ENCODE measurements around the gene UNKL.

- TF ChIP-seq CTCF (IDR thresholded peaks at IDR 0.05) (no peak), ZFX (IDR thresholded peaks at IDR 0.05; ENCODE audit: borderline replicate concordance) (no peak)
Observed at GRCh38 chr16:1336619-1337018, 77.9 kb downstream of the UNKL start.

All from 22Rv1 (cell line).